Ishikawa (cell line): Measurements from ENCODE around the gene TLE1.

Experiments used
- CEBPB ChIP-seq: IDR thresholded peaks from 2 replicates; pipeline ENCODE4 v1.6.1; 2012
- CREB1 ChIP-seq: IDR thresholded peaks from 2 replicates; pipeline ENCODE4 v1.6.1; 2012; ENCODE audit warnings: low read depth
- EGR1 ChIP-seq: IDR thresholded peaks from 2 replicates; pipeline ENCODE4 v1.6.1; 2012
- EP300 ChIP-seq: IDR thresholded peaks from 2 replicates; pipeline ENCODE4 v1.6.1; 2012; ENCODE audit warnings: borderline replicate concordance
- FOXM1 ChIP-seq: IDR thresholded peaks from 2 replicates; pipeline ENCODE4 v1.6.1; 2012; ENCODE audit warnings: low read depth, borderline replicate concordance
- NFIC ChIP-seq: IDR thresholded peaks from 2 replicates; pipeline ENCODE4 v1.6.1; 2012
- RAD21 ChIP-seq: IDR thresholded peaks from 2 replicates; pipeline ENCODE4 v1.6.1; 2012; ENCODE audit warnings: low read depth
- TAF1 ChIP-seq: IDR thresholded peaks from 2 replicates; pipeline ENCODE4 v1.6.1; 2012; ENCODE audit warnings: low read depth, mild to moderate bottlenecking
- TCF12 ChIP-seq: IDR thresholded peaks from 2 replicates; pipeline ENCODE4 v1.6.1; 2012; ENCODE audit warnings: low read depth
- TEAD4 ChIP-seq: IDR thresholded peaks from 2 replicates; pipeline ENCODE4 v1.6.1; 2012
- YY1 ChIP-seq: IDR thresholded peaks from 2 replicates; pipeline ENCODE4 v1.6.1; 2012; ENCODE audit warnings: low read depth
- ZBTB7A ChIP-seq: IDR thresholded peaks from 2 replicates; pipeline ENCODE4 v1.6.1; 2012; ENCODE audit warnings: low read depth
- TF ChIP-seq, protein P1 (sequence below): IDR thresholded peaks from 2 replicates; pipeline ENCODE4 v1.6.1; 2012
- TF ChIP-seq, protein P2 (sequence below): IDR thresholded peaks from 2 replicates; pipeline ENCODE4 v1.6.1; 2012; ENCODE audit warnings: low read depth, mild to moderate bottlenecking
- TF ChIP-seq, protein P3 (sequence below): IDR thresholded peaks from 2 replicates; pipeline ENCODE4 v1.6.1; 2012

The TLE1 gene

DNA sequence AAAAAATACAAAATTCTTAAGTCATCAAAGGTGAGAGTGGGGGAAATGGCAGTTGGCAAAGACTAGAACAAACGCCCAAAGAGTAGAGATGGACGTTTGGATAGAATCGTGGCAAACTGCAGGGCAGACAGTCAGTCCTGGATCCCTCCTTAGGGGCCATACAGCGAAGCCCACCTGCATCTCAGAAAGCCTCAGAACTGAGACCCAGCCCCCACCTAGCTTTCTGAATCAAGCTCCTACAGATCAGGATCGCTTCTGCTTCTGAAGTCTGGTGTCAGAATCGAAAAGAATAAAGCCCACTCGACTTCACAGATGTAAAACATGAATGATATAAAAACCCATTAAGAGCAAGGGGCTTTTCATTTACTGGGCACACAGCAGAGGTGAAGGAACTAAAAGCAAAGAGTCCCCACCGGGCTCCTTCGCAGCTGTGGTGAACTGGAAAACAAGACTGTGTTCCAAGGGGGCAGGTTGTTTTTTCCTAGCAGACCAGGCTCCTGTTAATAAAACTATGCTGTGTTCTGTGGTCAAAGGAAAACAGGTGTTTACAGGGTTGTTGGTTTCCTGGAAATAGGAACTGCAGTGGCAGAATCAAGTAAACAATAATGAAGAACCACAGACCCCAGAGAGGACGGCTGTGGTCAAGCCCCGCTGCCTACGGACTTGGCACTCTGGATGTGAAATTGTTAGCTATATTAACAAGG lies 91.8 kb downstream of the TLE1 start:
- TF ChIP-seq FOXM1 (no peak), ZBTB7A (no peak), CEBPB (no peak), CREB1 (no peak), TCF12 (no peak), TAF1 (no peak), TEAD4 (no peak), NFIC (no peak), RAD21 (no peak)
- TF ChIP-seq, protein P1, sequence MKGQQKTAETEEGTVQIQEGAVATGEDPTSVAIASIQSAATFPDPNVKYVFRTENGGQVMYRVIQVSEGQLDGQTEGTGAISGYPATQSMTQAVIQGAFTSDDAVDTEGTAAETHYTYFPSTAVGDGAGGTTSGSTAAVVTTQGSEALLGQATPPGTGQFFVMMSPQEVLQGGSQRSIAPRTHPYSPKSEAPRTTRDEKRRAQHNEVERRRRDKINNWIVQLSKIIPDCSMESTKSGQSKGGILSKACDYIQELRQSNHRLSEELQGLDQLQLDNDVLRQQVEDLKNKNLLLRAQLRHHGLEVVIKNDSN = no peak
- TF ChIP-seq, protein P2, sequence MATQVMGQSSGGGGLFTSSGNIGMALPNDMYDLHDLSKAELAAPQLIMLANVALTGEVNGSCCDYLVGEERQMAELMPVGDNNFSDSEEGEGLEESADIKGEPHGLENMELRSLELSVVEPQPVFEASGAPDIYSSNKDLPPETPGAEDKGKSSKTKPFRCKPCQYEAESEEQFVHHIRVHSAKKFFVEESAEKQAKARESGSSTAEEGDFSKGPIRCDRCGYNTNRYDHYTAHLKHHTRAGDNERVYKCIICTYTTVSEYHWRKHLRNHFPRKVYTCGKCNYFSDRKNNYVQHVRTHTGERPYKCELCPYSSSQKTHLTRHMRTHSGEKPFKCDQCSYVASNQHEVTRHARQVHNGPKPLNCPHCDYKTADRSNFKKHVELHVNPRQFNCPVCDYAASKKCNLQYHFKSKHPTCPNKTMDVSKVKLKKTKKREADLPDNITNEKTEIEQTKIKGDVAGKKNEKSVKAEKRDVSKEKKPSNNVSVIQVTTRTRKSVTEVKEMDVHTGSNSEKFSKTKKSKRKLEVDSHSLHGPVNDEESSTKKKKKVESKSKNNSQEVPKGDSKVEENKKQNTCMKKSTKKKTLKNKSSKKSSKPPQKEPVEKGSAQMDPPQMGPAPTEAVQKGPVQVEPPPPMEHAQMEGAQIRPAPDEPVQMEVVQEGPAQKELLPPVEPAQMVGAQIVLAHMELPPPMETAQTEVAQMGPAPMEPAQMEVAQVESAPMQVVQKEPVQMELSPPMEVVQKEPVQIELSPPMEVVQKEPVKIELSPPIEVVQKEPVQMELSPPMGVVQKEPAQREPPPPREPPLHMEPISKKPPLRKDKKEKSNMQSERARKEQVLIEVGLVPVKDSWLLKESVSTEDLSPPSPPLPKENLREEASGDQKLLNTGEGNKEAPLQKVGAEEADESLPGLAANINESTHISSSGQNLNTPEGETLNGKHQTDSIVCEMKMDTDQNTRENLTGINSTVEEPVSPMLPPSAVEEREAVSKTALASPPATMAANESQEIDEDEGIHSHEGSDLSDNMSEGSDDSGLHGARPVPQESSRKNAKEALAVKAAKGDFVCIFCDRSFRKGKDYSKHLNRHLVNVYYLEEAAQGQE = no peak

DNA sequence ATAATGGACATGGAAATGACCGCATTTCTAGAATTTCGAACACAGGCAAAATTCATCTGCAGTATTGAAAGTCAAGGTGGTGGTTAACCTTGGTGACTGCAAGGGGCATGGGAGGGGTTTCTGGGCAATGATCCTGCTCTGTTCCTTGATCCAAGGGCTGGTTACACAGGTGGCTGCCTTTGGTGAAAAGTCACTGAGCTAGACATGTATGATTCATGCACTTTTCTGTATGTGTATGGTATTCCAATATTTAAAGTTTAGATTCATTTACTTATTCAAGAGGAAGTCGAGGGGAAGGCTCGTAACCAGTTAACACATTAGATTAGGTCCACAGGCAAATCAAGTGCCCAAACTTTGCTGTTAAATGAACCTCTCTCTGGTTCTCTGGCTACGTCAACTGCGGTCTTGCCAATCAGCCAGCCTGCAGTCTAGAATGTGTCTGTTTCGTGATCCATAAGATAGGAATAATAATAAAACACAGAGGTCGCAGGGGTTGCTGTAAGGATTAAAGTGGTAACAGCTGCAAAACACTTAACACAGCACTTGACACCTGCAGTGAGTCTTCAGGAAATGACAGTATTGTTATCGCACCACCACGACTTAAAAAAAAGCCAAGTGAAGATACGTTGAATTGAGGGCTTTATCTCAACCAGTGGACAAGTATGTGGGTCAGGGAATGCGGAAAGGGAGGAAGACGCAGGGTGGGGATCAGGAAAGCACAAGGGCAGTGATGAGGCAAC lies 92.5 kb downstream of the TLE1 start:
- TF ChIP-seq RAD21 = no peak
- TF ChIP-seq, protein P3, sequence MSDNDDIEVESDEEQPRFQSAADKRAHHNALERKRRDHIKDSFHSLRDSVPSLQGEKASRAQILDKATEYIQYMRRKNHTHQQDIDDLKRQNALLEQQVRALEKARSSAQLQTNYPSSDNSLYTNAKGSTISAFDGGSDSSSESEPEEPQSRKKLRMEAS = no peak
- TF ChIP-seq, protein P2 = no peak
- TF ChIP-seq NFIC = no peak
- no peak for TF ChIP-seq YY1
- no peak for TF ChIP-seq TEAD4
- no peak for TF ChIP-seq CREB1
- no peak for TF ChIP-seq TCF12
- no peak for TF ChIP-seq FOXM1
- TF ChIP-seq TAF1 = no peak
- no peak for TF ChIP-seq EGR1
- no peak for TF ChIP-seq EP300
- no peak for TF ChIP-seq CEBPB
- TF ChIP-seq ZBTB7A = no peak

DNA sequence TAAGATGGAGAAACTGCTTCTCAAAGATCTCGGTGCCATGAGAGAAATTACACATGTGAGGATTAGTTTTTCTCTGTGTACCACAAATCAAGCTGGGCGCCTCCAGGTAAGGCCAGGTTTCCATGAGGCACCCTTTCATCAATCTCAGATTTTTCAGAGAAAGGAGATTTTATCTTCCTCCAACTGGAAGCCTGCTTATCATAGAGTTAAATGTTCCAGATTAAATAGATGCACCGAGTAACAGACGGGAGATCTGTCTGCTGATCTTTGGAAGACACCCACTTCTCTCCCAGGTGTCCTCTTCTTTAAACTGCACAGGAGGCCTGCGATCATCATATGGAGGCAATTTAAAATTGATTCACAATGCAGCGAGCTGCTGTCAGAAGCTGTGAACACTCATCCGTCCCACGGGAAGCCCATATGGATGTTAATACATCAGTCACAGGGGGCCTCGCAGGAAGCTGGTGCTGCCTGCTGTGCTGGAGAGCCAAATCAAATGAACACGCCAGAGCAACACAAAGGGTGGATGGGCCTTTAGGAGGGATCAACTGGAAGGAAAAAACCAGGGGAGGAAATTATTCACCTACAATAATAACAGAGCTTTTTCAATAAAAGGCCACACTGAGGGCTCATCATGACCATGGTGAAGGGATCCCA lies 93.3 kb downstream of the TLE1 start:
- TF ChIP-seq YY1 (no peak), FOXM1 (no peak), ZBTB7A (no peak), TAF1 (no peak), RAD21 (no peak)
- TF ChIP-seq, protein P3 = no peak

DNA sequence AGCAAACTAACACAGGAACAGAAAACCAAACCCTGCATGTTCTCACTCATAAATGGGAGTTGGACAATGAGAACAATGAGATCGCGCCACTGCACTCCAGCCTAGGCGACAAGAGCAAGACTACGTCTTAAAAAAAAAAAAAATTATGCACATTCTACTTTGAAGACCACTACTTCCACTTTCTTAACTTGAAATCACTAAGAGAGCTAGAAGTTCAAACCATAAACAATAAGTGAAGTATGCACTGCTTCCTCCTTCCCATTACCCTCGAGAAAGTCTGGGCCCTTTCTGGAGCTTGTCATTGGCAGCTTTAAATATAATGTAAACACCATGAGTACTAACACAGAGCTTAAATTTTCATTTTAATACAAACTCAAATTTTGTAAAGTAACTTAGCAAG lies 94.9 kb downstream of the TLE1 start:
- no peak for TF ChIP-seq TCF12
- no peak for TF ChIP-seq YY1
- no peak for TF ChIP-seq TAF1
- TF ChIP-seq EP300 = no peak
- TF ChIP-seq, protein P3 = no peak
- TF ChIP-seq NFIC = no peak
- TF ChIP-seq RAD21 = no peak
- TF ChIP-seq CEBPB = no peak
- no peak for TF ChIP-seq EGR1
- TF ChIP-seq, protein P2 = no peak
- TF ChIP-seq, protein P1 = no peak
- TF ChIP-seq CREB1 = no peak
- no peak for TF ChIP-seq ZBTB7A
- no peak for TF ChIP-seq FOXM1
- TF ChIP-seq TEAD4 = no peak
